GM18520 (cell line): ENCODE results near the gene MEGF11.

ENCODE experiments used
- ATAC-seq: cut with Tn5 transposase; IDR thresholded peaks from one replicate; pipeline ENCODE4 v1.9.1; 2021; ENCODE audit not compliant: unreplicated experiment

MEGF11 gene

GRCh38 chr15:66070220-66070934 lies 183.2 kb downstream of the MEGF11 start:
- ATAC-seq, result no peak

GRCh38 chr15:66069751-66070150 lies 183.8 kb downstream of the MEGF11 start:
- ATAC-seq, result no peak

- ATAC-seq, result no peak
Observed at GRCh38 chr15:66068801-66069200, 184.7 kb downstream of the MEGF11 start.

- ATAC-seq, result no peak
Observed at GRCh38 chr15:66067687-66068086, 185.9 kb downstream of the MEGF11 start.

- ATAC-seq, result no peak
Observed at GRCh38 chr15:66066481-66066880, 187.1 kb downstream of the MEGF11 start.

- no peak for ATAC-seq
Observed at GRCh38 chr15:66066005-66066404, 187.5 kb downstream of the MEGF11 start.

- ATAC-seq, result no peak
Observed at GRCh38 chr15:66065325-66065724, 188.2 kb downstream of the MEGF11 start.

GRCh38 chr15:66063147-66063546 lies 190.4 kb downstream of the MEGF11 start:
- ATAC-seq, result no peak

- no peak for ATAC-seq
Observed at GRCh38 chr15:66057089-66057488, 196.5 kb downstream of the MEGF11 start.

GRCh38 chr15:66053991-66054390 lies 199.6 kb downstream of the MEGF11 start:
- ATAC-seq, result no peak

- no peak for ATAC-seq
Observed at GRCh38 chr15:66051833-66052232, 201.7 kb downstream of the MEGF11 start.

- no peak for ATAC-seq
Observed at GRCh38 chr15:66050264-66050663, 203.3 kb downstream of the MEGF11 start.

- ATAC-seq, result no peak
Observed at GRCh38 chr15:66049353-66049752, 204.2 kb downstream of the MEGF11 start.

GRCh38 chr15:66047321-66048024 lies 206.1 kb downstream of the MEGF11 start:
- ATAC-seq, result no peak

- ATAC-seq, result no peak
Observed at GRCh38 chr15:66046751-66047150, 206.8 kb downstream of the MEGF11 start.

GRCh38 chr15:66046326-66046725 lies 207.2 kb downstream of the MEGF11 start:
- no peak for ATAC-seq

- ATAC-seq, result no peak
Observed at GRCh38 chr15:66045542-66045941, 208.0 kb downstream of the MEGF11 start.

- ATAC-seq, result no peak
Observed at GRCh38 chr15:66044837-66045236, 208.7 kb downstream of the MEGF11 start.

GRCh38 chr15:66043264-66043663 lies 210.3 kb downstream of the MEGF11 start:
- ATAC-seq, result no peak

- no peak for ATAC-seq
Observed at GRCh38 chr15:66042624-66043023, 210.9 kb downstream of the MEGF11 start.

GRCh38 chr15:66041276-66041675 lies 212.3 kb downstream of the MEGF11 start:
- no peak for ATAC-seq

- ATAC-seq, result no peak
Observed at GRCh38 chr15:66040211-66040892, 213.2 kb downstream of the MEGF11 start.
